ENCODE data around the gene PRDM9.
"Not testable (repeated sequence)": the region's sequence is repeated elsewhere in the genome, so short reads cannot be mapped to it uniquely, and the experiment has no call there.

Gene PRDM9

DNA sequence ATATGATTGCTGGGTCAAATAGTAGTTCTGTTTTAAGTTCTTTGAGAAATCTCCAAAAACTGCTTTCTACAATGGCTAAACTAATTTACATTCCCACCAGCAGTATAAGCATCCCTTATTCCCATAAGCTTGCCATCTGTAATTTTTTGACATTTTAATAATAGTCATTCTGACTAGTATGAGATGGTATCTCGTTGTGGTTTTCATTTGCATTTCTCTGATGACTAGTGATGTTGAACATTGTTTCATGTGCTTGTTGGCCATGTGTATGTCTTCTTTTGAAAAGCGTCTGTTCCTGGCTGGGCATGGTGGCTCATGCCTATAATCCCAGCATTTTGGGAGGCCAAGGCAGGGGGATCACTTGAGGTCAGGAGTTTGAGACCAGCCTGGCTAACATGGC, 21.2 kb upstream of the PRDM9 start:
- H3K4me3 ChIP-seq (ENCODE audit: low read depth in 1 of 2, low read length in 2 of 2); H3K9ac ChIP-seq (ENCODE audit: low read length); H3K27me3 ChIP-seq (ENCODE audit: control insufficient read depth in 1 of 2, insufficient read depth in 2 of 2, low read length in 2 of 2); H3K27ac ChIP-seq (ENCODE audit: low read depth, low read length); H3K4me1 ChIP-seq (ENCODE audit: insufficient read depth, low read length); H3K36me3 ChIP-seq (ENCODE audit: insufficient read depth, low read length); H3K9me3 ChIP-seq (ENCODE audit: low read length): not testable (repeated sequence)

DNA sequence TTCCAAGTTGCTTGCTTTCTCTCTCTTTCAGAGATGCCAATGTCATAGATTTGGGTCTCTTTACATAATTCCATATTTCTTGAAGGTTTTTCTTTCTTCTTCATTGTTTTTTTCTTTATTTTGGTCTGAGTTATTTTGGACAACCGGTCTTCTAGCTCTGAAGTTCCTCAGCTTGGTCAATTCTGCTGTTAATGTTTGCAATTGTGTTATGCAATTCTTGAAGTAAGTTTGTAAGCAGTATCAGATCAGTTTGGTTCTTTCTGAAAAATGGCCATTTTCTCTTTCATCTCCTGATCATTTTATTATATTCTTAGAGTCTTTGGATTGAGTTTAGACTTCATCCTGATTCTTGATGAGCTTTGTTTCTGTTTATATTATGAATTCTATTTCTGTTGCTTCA, 16.4 kb upstream of the PRDM9 start:
- H3K36me3 ChIP-seq (ENCODE audit: insufficient read depth, low read length): no peaks in the 10 kb centered on the region
- H3K4me3 ChIP-seq (ENCODE audit: low read depth in 1 of 2, low read length in 2 of 2): no peak overlapping the region
- no peaks in the 10 kb centered on the region for H3K4me1 ChIP-seq (ENCODE audit: insufficient read depth, low read length)
- no peak overlapping the region for H3K9ac ChIP-seq (ENCODE audit: low read length)
- H3K9me3 ChIP-seq (ENCODE audit: low read length): no peaks in the 10 kb centered on the region
- no peak overlapping the region for H3K27ac ChIP-seq (ENCODE audit: low read depth, low read length)
- H3K27me3 ChIP-seq (ENCODE audit: control insufficient read depth in 1 of 2, insufficient read depth in 2 of 2, low read length in 2 of 2): no peaks in the 10 kb centered on the region

DNA sequence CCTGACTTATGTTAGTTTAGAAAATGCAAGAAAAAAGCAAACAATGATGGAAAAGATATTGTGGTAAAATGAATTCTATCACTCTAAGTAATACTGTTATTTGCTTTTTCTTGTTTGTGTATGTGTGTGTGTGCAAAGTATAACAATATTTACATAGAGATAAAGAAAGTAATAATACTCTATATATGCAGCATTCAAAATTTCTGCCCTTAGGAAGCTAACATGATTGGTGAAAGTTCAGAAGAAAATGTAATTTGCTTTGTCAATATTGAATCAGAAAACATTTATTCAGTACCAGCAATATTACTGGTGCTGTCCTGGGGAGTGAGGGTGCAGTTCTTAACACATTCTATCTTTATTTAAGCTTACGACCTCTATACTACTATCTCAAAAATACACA, 12.9 kb upstream of the PRDM9 start:
- H3K4me3 ChIP-seq (ENCODE audit: low read depth in 1 of 2, low read length in 2 of 2): no peak overlapping the region

DNA sequence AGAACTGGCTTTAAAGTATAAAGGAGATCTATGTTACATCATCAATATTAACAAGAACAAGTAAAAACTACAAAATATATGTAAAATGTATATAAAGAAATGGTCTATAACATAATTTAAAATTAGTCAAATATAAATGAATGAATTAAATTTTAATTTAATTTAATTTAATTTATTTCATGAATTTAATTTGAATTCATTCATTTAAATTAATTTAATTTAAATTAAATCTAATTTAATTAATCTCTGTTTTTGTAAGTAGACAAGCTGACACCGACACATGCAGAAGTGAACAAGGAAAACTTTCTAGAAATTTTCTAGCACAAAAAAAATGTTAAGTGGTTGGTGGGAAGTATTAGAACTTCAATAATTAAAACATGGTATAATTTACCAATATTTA, 10.8 kb upstream of the PRDM9 start:
- Histone ChIP-seq H3K36me3 (ENCODE audit: insufficient read depth, low read length) (no peaks in the 10 kb centered on the region), H3K4me1 (ENCODE audit: insufficient read depth, low read length) (no peaks in the 10 kb centered on the region), H3K27ac (ENCODE audit: low read depth, low read length) (no peak overlapping the region), H3K9ac (ENCODE audit: low read length) (no peak overlapping the region), H3K4me3 (ENCODE audit: low read depth in 1 of 2, low read length in 2 of 2) (no peak overlapping the region), H3K9me3 (ENCODE audit: low read length) (no peaks in the 10 kb centered on the region), H3K27me3 (ENCODE audit: control insufficient read depth in 1 of 2, insufficient read depth in 2 of 2, low read length in 2 of 2) (no peaks in the 10 kb centered on the region)

More for the DNA sequence above, 12.9 kb upstream of the PRDM9 start:
- no peaks in the 10 kb centered on the region for H3K4me1 ChIP-seq (ENCODE audit: insufficient read depth, low read length)
- no peak overlapping the region for H3K27ac ChIP-seq (ENCODE audit: low read depth, low read length)
- no peaks in the 10 kb centered on the region for H3K36me3 ChIP-seq (ENCODE audit: insufficient read depth, low read length)
- no peaks in the 10 kb centered on the region for H3K27me3 ChIP-seq (ENCODE audit: control insufficient read depth in 1 of 2, insufficient read depth in 2 of 2, low read length in 2 of 2)
- H3K9ac ChIP-seq (ENCODE audit: low read length): no peak overlapping the region
- H3K9me3 ChIP-seq (ENCODE audit: low read length): no peaks in the 10 kb centered on the region

DNA sequence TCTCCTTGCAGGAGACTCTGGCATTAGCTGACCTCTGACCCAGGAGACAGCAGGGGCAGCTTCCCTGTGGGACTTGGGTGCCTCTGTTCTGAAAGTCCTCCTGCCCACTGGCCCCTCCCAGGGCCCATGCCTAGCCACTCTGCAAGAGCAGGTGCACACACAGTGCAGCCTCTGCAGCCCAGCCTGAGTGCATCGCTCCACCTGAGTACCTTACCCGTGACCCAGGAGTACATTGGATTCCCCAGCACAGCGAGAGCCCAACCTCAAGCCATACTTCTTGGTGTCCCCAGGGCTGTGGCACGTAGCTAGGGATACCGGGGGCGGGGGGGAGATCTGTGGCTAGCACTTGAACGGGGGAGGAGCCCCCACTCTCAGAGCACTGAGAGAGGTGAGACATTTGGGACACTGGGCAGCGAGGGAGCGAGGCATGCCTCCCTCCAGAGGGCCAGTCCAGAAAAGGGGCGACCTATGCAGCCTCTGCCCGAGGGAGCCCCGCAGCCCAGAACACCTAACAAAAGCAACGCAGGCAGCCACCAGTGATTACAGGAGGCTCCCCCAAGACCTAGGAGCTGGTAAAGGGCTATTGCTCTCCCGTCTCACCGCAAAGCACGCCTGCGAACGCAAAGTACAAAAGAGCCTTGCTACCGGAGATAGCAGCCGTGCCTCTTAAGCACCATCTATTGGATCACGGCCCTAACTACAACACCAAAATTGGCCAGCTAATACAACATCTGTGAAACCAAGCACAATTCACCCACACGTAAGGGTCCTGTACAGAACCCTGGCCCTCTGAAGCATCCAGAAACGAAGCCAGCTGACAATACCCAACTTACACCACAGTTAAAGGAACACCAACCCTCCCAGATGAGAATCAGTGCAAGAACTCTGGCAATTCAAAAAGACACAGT, 826 bp upstream of the PRDM9 start:
- Histone ChIP-seq H3K27ac (ENCODE audit: low read depth, low read length) (no peak overlapping the region), H3K9me3 (ENCODE audit: low read length) (no peaks in the 10 kb centered on the region), H3K9ac (ENCODE audit: low read length) (no peak overlapping the region), H3K27me3 (ENCODE audit: control insufficient read depth in 1 of 2, insufficient read depth in 2 of 2, low read length in 2 of 2) (no peaks in the 10 kb centered on the region), H3K36me3 (ENCODE audit: insufficient read depth, low read length) (no peaks in the 10 kb centered on the region), H3K4me1 (ENCODE audit: insufficient read depth, low read length) (no peaks in the 10 kb centered on the region), H3K4me3 (ENCODE audit: low read depth in 1 of 2, low read length in 2 of 2) (no peak overlapping the region)

DNA sequence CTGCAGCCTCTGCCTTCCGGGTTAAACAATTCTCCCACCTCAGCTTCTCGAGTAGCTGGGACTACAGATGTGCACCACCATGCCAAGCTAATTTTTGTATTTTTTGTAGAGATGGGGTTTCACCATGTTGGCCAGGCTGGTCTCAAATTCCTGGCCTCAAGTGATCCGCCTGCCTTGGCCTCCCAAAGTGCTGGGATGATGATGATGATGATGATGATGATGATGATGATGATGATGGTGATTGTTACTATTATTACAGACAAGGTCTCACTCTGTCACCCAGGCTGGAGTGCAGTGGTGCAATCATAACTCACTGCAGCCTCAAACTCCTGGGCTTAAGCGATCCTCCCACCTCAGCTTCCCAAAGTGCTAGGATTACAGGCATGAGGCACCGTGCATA, 3.0 kb downstream of the PRDM9 start:
- not testable (repeated sequence) for H3K27me3 ChIP-seq (ENCODE audit: control insufficient read depth in 1 of 2, insufficient read depth in 2 of 2, low read length in 2 of 2); H3K4me3 ChIP-seq (ENCODE audit: low read depth in 1 of 2, low read length in 2 of 2); H3K9me3 ChIP-seq (ENCODE audit: low read length); H3K9ac ChIP-seq (ENCODE audit: low read length); H3K4me1 ChIP-seq (ENCODE audit: insufficient read depth, low read length); H3K36me3 ChIP-seq (ENCODE audit: insufficient read depth, low read length); H3K27ac ChIP-seq (ENCODE audit: low read depth, low read length)

DNA sequence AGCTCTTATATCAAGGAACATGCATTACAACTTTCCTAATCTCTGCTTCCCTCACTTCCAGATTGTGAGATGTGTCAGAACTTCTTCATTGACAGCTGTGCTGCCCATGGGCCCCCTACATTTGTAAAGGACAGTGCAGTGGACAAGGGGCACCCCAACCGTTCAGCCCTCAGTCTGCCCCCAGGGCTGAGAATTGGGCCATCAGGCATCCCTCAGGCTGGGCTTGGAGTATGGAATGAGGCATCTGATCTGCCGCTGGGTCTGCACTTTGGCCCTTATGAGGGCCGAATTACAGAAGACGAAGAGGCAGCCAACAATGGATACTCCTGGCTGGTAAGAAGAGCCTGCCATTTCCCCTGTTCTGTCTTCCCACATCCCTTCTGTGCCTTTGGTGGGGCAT, 15.1 kb downstream of the PRDM9 start:
- no peaks in the 10 kb centered on the region for H3K9me3 ChIP-seq (ENCODE audit: low read length)
- no peak overlapping the region for H3K9ac ChIP-seq (ENCODE audit: low read length)
- H3K36me3 ChIP-seq (ENCODE audit: insufficient read depth, low read length): no peaks in the 10 kb centered on the region
- H3K27ac ChIP-seq (ENCODE audit: low read depth, low read length): no peak overlapping the region
- no peaks in the 10 kb centered on the region for H3K27me3 ChIP-seq (ENCODE audit: control insufficient read depth in 1 of 2, insufficient read depth in 2 of 2, low read length in 2 of 2)
- no peak overlapping the region for H3K4me3 ChIP-seq (ENCODE audit: low read depth in 1 of 2, low read length in 2 of 2)
- H3K4me1 ChIP-seq (ENCODE audit: insufficient read depth, low read length): no peaks in the 10 kb centered on the region

DNA sequence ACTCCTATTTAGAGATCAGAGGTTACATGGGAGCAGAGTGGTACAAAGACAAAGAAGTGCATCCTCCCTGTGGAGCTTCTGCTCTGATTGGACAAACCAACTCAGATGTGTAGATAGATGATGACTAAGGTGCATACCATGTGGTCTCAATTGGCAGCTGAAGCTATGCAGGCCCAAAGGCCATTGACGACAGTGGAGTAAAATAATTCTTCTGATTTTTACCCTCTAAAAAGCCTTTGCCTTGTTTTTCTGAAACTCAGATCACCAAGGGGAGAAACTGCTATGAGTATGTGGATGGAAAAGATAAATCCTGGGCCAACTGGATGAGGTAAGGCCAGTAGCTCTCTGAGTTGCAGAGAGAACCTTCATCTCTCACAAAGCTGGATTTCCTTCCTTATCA, 15.6 kb downstream of the PRDM9 start:
- no peak overlapping the region for H3K4me3 ChIP-seq (ENCODE audit: low read depth in 1 of 2, low read length in 2 of 2)
- H3K9ac ChIP-seq (ENCODE audit: low read length): no peak overlapping the region
- no peak overlapping the region for H3K27ac ChIP-seq (ENCODE audit: low read depth, low read length)
- no peaks in the 10 kb centered on the region for H3K4me1 ChIP-seq (ENCODE audit: insufficient read depth, low read length)
- H3K9me3 ChIP-seq (ENCODE audit: low read length): no peaks in the 10 kb centered on the region
- no peaks in the 10 kb centered on the region for H3K27me3 ChIP-seq (ENCODE audit: control insufficient read depth in 1 of 2, insufficient read depth in 2 of 2, low read length in 2 of 2)
- H3K36me3 ChIP-seq (ENCODE audit: insufficient read depth, low read length): no peaks in the 10 kb centered on the region

DNA sequence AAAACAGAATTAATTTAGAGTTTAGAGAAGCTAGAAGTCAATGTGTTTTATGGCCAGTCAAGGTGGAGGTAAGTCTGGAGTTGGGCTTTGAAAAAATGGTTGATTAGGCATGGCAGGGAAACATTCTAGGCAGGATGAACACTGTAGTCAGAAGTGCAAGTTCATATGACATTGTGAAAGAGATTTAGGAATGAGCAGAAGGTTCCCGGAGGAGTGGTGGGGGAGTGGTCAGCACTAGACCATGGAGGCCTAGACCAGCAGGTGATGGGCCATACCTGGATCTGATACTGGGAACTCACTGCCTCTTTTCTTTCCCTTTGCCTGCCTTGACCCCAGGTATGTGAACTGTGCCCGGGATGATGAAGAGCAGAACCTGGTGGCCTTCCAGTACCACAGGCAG, 16.6 kb downstream of the PRDM9 start:
- Histone ChIP-seq H3K4me1 (ENCODE audit: insufficient read depth, low read length) (no peaks in the 10 kb centered on the region), H3K36me3 (ENCODE audit: insufficient read depth, low read length) (no peaks in the 10 kb centered on the region), H3K4me3 (ENCODE audit: low read depth in 1 of 2, low read length in 2 of 2) (no peak overlapping the region), H3K9me3 (ENCODE audit: low read length) (no peaks in the 10 kb centered on the region), H3K27me3 (ENCODE audit: control insufficient read depth in 1 of 2, insufficient read depth in 2 of 2, low read length in 2 of 2) (no peaks in the 10 kb centered on the region), H3K9ac (ENCODE audit: low read length) (no peak overlapping the region), H3K27ac (ENCODE audit: low read depth, low read length) (no peak overlapping the region)

DNA sequence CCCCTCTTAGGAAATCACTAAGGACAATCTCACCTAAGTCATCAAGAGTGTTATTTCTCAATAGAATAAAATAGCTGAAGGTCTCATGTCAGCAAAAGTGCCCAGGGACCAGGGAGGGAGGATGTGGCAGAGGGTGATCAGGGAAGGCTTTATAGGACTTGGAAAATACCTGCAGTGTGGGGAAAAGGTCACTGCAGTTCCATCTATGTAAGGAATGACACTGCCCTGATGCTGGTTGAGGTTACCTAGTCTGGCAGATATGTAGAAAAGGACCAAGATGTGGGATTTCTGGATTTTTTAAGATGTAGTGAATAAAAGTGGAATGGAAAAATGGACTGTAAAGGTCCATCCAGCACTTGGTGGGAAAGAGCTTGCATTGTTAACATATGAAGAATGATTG, 18.3 kb downstream of the PRDM9 start:
- Histone ChIP-seq H3K9ac (ENCODE audit: low read length) (no peak overlapping the region), H3K9me3 (ENCODE audit: low read length) (no peaks in the 10 kb centered on the region), H3K27me3 (ENCODE audit: control insufficient read depth in 1 of 2, insufficient read depth in 2 of 2, low read length in 2 of 2) (no peaks in the 10 kb centered on the region), H3K4me3 (ENCODE audit: low read depth in 1 of 2, low read length in 2 of 2) (no peak overlapping the region), H3K4me1 (ENCODE audit: insufficient read depth, low read length) (no peaks in the 10 kb centered on the region), H3K27ac (ENCODE audit: low read depth, low read length) (no peak overlapping the region), H3K36me3 (ENCODE audit: insufficient read depth, low read length) (no peaks in the 10 kb centered on the region)

DNA sequence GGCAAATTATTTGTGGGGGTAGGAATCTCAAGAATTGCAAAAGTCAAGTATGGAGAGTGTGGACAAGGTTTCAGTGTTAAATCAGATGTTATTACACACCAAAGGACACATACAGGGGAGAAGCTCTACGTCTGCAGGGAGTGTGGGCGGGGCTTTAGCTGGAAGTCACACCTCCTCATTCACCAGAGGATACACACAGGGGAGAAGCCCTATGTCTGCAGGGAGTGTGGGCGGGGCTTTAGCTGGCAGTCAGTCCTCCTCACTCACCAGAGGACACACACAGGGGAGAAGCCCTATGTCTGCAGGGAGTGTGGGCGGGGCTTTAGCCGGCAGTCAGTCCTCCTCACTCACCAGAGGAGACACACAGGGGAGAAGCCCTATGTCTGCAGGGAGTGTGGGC, 19.2 kb downstream of the PRDM9 start:
- H3K27ac ChIP-seq (ENCODE audit: low read depth, low read length); H3K9ac ChIP-seq (ENCODE audit: low read length); H3K4me1 ChIP-seq (ENCODE audit: insufficient read depth, low read length); H3K27me3 ChIP-seq (ENCODE audit: control insufficient read depth in 1 of 2, insufficient read depth in 2 of 2, low read length in 2 of 2); H3K9me3 ChIP-seq (ENCODE audit: low read length); H3K4me3 ChIP-seq (ENCODE audit: low read depth in 1 of 2, low read length in 2 of 2); H3K36me3 ChIP-seq (ENCODE audit: insufficient read depth, low read length): not testable (repeated sequence)

DNA sequence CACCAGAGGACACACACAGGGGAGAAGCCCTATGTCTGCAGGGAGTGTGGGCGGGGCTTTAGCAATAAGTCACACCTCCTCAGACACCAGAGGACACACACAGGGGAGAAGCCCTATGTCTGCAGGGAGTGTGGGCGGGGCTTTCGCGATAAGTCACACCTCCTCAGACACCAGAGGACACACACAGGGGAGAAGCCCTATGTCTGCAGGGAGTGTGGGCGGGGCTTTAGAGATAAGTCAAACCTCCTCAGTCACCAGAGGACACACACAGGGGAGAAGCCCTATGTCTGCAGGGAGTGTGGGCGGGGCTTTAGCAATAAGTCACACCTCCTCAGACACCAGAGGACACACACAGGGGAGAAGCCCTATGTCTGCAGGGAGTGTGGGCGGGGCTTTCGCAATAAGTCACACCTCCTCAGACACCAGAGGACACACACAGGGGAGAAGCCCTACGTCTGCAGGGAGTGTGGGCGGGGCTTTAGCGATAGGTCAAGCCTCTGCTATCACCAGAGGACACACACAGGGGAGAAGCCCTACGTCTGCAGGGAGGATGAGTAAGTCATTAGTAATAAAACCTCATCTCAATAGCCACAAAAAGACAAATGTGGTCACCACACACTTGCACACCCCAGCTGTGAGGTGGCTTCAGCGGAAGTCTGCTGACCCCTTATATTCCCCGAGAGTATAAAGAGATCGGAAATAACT, 20.0 kb downstream of the PRDM9 start:
- H3K4me3 ChIP-seq (ENCODE audit: low read depth in 1 of 2, low read length in 2 of 2); H3K9me3 ChIP-seq (ENCODE audit: low read length); H3K4me1 ChIP-seq (ENCODE audit: insufficient read depth, low read length); H3K27ac ChIP-seq (ENCODE audit: low read depth, low read length); H3K36me3 ChIP-seq (ENCODE audit: insufficient read depth, low read length); H3K27me3 ChIP-seq (ENCODE audit: control insufficient read depth in 1 of 2, insufficient read depth in 2 of 2, low read length in 2 of 2); H3K9ac ChIP-seq (ENCODE audit: low read length): not testable (repeated sequence)
